GM11168 (cell line): Measurements from ENCODE around the gene RNF17.
"Not testable (repeated sequence)": the region's sequence is repeated elsewhere in the genome, so short reads cannot be mapped to it uniquely, and the experiment has no call there.

Experiments
- in situ Hi-C: fragments of 300-500 bp; cut with MboI; formaldehyde crosslinking; loops from one replicate; pipeline ENCODE4 v1.12.0; 2022; ENCODE audit warnings: low sequenced_read_pairs; ENCODE audit not compliant: unreplicated experiment

RNF17 gene, protein sequence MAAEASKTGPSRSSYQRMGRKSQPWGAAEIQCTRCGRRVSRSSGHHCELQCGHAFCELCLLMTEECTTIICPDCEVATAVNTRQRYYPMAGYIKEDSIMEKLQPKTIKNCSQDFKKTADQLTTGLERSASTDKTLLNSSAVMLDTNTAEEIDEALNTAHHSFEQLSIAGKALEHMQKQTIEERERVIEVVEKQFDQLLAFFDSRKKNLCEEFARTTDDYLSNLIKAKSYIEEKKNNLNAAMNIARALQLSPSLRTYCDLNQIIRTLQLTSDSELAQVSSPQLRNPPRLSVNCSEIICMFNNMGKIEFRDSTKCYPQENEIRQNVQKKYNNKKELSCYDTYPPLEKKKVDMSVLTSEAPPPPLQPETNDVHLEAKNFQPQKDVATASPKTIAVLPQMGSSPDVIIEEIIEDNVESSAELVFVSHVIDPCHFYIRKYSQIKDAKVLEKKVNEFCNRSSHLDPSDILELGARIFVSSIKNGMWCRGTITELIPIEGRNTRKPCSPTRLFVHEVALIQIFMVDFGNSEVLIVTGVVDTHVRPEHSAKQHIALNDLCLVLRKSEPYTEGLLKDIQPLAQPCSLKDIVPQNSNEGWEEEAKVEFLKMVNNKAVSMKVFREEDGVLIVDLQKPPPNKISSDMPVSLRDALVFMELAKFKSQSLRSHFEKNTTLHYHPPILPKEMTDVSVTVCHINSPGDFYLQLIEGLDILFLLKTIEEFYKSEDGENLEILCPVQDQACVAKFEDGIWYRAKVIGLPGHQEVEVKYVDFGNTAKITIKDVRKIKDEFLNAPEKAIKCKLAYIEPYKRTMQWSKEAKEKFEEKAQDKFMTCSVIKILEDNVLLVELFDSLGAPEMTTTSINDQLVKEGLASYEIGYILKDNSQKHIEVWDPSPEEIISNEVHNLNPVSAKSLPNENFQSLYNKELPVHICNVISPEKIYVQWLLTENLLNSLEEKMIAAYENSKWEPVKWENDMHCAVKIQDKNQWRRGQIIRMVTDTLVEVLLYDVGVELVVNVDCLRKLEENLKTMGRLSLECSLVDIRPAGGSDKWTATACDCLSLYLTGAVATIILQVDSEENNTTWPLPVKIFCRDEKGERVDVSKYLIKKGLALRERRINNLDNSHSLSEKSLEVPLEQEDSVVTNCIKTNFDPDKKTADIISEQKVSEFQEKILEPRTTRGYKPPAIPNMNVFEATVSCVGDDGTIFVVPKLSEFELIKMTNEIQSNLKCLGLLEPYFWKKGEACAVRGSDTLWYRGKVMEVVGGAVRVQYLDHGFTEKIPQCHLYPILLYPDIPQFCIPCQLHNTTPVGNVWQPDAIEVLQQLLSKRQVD (N-terminal part only)

DNA sequence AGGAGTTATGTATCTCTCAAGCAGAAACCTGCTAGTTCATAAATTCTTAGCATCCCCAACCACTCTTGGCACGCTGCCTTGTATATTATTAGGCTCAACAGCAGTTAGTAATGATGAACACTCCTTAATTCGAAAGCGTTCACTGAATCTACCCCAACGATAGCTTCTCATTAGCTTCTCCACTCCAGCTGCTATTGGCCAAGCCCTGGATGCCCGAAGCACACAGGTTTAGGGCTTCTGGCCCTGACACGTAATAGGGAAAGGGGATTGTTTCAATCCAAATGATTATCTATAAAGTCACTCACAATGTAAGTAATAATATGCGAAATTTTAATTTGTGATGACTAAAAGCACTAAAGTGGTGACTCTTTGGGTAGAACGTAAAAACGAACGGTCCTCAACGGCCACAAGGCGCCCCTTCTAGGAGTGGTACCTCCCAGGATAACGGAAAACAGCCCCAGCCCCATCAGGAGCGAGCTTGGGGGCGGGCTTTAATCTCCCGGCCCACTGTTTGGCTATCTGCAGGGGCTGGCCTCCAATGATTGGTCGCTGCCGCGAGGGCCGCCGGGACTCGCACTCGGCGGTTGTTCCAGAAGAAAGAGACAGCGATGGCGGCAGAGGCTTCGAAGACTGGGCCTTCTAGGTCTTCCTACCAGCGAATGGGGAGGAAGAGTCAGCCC is at the start of gene RNF17:
RNF17 (plus strand) TSS at position 574 of the 680 bp plus-strand sequence; CDS start at position 609, 35 bp downstream.
- in situ Hi-C loops = no loop called here

DNA sequence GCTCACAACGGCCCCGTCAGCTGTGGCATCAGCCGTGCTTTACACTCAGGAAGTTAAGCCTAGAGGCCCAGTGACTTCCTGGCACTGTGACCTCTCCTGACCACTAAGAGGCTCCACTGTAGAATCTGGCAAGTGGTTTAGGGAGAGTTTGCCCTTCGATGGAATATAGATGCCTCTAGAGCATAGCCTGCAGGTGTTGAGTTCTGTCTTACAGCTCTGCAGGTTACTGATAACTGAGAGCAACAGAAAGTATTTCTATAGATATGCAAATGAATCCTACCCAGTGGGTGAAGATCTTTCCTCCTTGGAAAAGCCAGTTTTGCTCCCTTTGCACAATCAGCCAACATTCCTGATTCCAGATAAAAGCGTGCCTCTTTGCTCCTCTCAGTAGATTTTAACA is 48.0 kb upstream of the RNF17 start:
- in situ Hi-C loops = loop anchor here (25.0 kb wide), 1 partner anchor 271 kb away; no protein-coding TSS in a partner anchor

DNA sequence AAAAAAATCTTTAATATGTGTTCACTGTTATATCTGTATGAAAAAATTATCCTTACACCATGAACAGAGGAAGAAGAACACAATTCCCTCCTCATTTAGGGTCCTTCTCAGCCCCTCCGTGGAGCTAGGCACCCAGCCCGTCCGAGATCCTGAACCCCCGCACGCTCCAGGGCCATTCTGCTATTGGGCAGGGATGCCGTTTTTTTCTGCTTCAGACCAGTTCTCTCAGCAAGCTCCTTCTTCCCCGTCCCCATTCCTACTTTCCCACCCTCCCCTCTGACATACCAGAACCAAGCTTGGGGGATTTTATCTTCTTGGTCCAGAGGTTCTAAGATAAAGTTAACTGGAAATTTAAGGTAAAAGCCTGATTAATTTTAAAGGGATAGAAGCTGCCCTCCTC is 47.5 kb upstream of the RNF17 start:
- in situ Hi-C loops = loop anchor here (25.0 kb wide), 1 partner anchor 271 kb away; no protein-coding TSS in a partner anchor

DNA sequence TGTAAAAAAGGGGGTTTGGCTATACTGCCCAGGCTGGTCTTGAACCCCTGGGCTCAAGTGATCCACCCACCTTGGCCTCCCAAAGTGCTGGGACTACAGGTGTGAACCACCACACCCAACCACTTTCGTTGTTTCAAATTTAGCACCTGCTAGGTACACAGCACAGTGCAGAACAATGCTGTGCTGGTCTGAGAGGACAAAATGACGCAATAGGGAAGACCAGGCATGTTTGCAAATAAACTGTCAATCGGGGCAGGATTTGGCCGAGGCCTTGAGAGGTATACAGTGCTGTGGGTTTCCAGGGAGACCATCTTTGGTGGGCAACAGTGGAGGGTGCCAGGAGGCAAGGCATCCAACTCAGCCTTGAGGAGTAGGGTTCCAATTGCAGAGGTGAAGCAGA is 46.8 kb upstream of the RNF17 start:
- in situ Hi-C loops = loop anchor here (25.0 kb wide), 1 partner anchor 270 kb away; no protein-coding TSS in a partner anchor

DNA sequence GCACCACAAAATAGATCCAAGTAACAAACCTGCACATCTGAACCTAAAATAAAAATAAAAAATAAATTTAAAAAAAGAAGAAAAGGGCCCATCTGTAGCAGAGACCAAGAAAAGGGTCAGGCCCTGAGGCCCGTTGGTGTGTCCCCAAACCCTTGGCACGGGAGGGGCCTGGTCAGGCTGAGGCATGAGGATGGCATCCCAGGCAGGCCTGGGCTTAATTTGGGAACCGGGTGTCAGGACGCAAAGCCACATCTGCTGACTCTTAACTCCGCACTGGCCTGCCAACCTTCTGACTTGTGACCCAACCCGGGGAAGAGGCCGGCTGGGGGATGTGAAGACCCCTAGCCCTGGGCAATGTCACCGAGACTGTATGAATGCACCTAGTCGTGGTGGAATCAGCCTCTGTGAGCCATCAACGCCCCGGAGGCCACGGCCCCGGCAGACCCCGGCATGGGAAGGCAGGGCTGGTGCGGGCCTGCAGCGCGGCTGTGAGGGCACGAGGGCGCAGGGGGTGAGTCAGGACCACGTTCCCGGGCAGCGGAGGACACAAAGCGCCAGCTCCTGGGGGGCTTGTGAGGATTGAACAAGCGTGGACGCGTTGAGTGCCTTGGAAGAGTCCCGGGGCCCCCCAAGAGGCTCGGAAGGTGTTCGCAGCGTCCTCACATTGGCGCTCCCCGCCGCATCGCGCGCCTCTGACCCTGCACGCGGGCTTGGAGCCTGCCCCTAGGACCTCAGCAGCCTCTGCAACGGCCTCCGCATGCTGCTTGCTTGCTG is 45.6 kb upstream of the RNF17 start:
- in situ Hi-C loops = loop anchor here (25.0 kb wide), 1 partner anchor 269 kb away; no protein-coding TSS in a partner anchor

DNA sequence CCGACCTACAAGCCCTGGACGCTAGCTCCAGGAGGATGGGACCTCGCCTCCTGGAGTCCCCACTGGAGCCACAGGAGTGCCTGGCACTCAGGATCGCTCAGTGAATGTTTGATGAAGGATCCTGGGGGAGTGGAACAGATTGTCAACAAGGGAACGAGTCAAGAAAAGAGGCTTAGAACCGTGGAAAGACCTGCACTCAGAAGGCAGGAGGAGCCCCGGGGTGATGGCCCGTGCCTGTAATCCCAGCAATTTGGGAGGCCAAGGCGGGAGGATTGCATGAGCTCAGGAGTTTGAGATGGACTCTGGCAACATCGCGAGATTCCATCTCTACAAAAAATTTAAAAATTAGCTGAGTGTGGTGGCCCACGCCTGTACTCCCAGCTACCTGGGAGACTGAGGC is 44.8 kb upstream of the RNF17 start:
- in situ Hi-C loops = loop anchor here (25.0 kb wide), 1 partner anchor 268 kb away; no protein-coding TSS in a partner anchor

DNA sequence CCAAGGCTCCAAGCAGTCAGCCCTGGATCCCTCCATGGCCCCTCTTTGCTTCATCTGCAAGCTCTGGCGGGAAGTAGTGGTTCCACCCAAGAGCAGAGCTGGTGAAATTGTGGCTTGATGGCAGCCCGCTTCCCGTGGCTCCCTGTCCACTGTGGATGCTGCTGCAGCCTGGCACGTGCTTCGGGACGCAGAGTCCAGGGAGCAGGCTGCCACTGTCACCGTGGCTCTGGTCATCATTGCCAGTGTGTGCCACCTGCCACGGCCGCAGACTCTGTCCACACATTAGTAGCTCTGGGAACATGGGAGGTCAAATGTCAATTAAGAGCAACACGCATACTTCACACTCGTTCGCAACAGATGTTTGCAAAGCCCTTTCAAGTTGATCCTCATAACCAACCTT is 40.8 kb upstream of the RNF17 start:
- in situ Hi-C loops = loop anchor here (25.0 kb wide), 1 partner anchor 264 kb away; no protein-coding TSS in a partner anchor

DNA sequence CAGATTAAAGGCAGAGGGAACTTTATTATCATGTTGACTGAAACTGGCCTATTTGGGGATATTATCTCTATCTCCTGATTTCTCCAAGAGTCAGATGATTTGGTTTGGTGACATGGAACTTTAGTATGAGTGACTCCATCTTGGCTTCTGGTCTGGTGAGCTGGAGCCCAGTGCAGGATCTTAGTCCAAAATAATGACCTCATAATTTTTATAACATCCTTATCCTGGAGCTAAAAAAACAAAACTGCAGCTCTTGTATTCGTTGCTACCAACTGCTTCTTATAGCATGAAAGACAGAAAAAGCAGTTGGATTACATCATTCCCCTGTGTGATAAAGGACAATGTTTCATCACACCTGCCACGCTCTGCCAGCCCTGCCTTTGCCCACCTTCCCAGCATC is 39.3 kb upstream of the RNF17 start:
- in situ Hi-C loops = loop anchor here (5.0 to 25.0 kb wide), 2 partner anchors 37 to 263 kb away; no protein-coding TSS in a partner anchor

DNA sequence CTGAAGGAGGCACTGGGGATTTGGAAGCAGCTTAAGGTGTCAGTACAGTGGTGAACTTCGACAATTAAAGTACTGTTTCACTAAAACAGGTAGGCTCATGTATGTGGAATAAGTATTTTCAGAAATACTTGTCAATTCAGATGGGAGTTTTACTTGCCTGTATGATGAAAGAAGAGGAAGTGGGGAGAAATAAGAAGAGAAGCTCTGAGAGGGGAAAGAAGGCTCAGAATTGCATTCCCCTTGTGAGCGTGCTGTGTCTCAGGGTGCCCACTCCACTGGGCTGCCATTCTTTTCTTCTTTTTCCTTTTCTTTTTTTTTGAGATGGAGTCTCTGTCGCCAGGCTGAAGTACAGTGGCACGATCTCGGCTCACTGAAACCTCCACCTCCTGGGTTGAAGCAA is 38.6 kb upstream of the RNF17 start:
- in situ Hi-C loops = loop anchor here (5.0 kb wide), 1 partner anchor 38 kb away; no protein-coding TSS in a partner anchor

DNA sequence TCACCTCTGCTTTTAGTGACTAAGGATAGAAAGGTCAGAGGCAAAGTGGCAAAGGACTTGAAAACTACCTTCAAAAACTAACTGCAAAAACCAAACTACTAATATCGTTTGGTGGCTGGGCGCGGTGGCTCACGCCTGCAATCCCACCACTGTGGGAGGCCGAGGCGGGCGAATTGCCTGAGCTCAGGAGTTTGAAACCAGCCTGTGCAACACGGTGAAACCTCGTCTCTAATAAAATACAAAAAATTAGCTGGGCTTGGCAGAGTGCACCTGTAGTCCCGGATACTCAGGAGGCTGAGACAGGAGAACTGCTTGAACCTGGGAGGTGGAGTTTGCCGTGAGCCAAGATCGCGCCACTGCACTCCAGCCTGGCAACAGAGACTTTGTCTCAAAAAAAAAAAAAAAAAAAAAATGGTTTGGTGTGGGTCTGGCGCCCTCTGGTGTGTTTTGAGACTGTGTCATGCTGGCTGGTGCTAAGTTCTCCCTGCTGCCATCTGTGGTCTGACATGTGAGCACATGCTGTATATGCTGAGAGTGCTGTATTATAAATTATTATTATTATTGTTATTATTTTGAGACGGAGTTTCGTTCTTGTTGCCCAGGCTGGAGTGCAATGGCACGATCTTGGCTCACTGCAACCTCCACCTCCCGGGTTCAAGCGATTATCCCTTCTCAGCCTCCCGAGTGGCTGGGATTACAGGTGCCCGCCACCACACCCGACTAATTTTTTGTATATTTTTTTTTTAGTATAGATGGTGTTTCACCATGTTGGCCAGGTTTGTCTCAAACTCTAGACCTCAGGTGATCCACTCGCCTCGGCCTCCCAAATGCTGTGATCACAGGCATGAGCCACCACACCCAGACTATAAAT is 36.0 kb upstream of the RNF17 start:
- in situ Hi-C loops = loop anchor here (5.0 kb wide), 1 partner anchor 41 kb away; no protein-coding TSS in a partner anchor

DNA sequence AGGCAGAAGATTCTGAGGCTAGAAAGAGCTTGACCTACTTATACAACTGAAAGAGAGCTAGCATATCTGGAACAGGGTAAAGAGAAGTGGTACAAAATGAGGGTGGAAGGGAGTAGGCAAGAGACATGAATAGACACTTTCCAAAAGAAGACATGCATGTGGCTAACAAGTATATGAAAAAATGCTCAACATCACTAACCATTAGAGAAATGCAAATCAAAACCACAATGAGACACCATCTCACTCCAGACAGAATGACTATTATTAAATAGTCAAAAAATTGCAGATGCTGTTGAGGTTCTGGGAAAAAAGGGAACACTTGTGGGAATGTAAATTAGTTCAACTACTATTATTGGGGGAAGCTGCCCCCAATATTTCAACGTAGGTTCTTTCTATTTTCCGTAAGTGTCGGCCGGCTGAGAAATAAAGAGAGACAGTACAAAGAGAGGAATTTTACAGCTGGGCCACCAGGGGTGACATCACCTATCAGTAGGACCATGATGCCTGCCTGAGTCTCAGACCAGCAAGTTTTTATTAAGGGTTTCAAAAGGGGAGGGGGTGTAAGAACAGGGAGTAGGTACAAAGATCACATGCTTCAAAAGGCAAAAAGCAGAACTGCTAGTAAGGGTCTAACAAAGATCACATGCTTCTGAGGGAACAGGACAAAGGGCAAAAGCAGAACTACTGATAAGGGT is 32.9 kb upstream of the RNF17 start:
- in situ Hi-C loops = not testable (repeated sequence)

DNA sequence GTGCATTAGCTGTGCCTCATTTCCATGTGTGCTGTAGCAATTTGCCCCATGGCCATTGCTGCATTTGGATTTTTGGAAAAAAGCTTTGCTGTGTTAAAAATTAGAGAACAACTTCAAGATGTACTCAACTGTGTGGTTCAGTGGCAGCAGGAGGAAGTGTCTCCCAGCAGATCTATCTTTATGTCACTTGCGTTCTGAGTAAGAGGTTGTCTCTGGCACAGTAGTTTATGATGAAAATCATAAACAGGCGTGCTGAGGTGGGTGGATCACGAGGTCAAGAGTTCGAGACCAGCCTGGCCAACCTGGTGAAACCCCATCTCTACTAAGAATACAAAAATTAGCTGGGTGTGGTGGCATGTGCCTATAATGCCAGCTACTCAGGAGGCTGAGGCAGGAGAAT is 29.0 kb upstream of the RNF17 start:
- in situ Hi-C loops = no loop called here

DNA sequence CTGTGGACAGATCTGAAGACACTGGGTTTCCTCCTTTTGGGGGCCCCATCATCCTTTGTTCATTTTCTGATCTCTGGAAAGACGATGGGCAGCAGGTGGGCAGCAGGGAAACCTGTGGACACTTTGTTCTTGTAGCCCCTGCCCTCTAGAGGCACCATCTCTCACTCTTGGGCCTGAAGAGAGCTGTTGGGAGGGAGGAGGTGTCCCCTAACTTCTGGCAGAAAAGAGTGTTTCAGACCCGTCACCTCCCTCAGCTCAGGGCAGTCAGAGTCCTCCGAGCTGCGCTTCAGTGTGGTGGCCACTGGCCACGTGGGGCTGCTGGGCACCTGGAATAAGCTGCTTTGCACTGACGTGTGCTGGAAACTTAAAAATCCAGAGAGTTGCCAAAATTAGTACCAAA is 26.9 kb upstream of the RNF17 start:
- in situ Hi-C loops = no loop called here

DNA sequence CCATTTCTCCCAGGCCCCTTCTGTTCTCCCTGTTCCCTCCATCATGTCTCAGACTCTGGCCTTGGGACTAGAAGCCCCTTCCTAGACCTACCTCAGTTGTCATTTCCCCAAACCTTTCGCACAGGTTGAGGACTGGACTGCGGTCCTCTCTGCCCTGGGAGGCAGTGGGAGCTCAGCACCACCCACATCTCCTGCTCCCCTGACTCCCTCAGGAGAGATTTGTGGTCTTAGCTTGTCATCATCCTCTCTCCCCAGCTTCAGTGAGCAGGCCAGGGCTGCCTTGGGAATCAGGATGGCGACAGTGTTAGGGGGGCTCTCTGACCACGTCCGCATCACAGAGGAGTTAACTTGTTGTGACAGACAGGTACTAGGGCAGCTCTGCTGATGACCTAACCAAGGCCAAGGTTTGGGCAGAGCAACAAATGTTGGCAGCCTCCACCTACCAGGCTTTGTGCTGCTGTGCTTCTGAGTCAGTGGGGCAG is 25.6 kb upstream of the RNF17 start:
- in situ Hi-C loops = no loop called here

DNA sequence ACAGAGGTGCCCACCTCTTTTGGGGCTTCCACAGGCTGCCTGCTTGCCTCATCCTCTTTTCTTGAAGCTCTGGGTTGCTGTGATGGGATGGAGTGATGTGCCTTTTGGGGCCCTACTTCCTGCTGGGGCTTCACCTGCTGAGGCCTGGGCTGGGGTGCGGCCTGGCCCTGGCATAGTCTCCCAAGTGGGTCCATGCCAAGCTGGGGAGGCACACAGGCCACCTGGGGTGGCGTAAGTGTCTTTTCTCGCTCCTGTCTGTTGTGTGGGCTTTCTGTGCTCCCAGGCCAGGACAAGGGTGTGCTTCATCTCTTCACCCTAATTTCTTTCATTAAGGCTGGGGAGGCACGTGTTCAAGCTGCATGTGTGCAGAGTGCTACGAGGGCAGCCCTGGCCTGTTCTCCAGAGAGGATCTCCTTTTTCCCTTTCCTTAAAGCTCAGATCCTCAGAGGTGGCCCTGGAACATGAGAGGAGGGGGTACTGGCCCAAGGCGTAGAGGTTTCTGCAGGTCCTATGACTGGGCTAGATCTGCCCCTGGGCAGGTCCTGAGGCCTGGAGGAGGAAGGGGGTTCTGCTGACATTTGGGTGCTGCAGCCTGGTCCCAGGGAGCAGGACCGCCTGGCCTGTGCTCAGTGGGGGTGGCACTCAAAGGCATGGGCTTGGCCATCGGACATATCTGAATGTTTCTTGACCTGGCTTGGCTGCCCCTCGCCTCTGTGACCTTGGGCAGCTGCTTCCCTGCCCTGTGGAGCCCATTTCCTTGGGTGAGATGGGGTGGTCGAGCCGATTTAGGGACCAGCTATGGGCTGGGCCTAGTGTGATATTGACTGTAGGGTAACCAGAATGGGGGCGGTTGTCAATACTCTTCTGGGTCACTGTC is 23.7 kb upstream of the RNF17 start:
- in situ Hi-C loops = no loop called here
